SIG-M5 (cell line): ENCODE measurements around the gene KRTAP1-1.
"Not testable (repeated sequence)": the region's sequence is repeated elsewhere in the genome, so short reads cannot be mapped to it uniquely, and the experiment has no call there.

Experiments used
- DNase-seq: peaks from one replicate; lab custom pipeline; 2025; lab: John Stamatoyannopoulos, UW

The KRTAP1-1 gene

DNA sequence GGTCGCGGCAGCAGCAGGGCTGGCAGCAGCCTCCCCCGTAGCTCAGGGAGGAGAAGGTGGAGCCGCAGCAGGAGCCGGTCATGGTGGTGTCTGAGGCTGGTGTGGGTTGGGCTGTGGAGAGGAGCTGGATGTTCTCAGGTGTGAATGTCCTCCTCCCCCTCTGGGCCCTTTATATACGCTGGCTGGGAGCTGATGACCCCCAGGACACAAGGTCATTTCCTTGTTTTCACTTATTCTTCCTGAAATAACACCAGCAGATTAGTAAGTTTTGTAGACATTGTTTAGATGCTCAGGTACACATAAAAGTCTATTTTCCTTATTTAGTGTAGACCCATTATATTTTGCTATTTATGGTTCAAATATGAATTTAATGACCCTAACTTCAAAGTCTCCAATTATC, 13.9 kb upstream of the KRTAP1-1 start, which contains the start of gene KRTAP2-2:
Gene KRTAP2-2 (minus strand): TSS at position 101 of the 400 bp plus-strand sequence. CDS start 19 bp downstream, at position 82.
- not testable (repeated sequence) for DNase-seq

GRCh38 chr17:41054556-41054955, 13.3 kb upstream of the KRTAP1-1 start:
- DNase-seq, result not testable (repeated sequence)

DNA sequence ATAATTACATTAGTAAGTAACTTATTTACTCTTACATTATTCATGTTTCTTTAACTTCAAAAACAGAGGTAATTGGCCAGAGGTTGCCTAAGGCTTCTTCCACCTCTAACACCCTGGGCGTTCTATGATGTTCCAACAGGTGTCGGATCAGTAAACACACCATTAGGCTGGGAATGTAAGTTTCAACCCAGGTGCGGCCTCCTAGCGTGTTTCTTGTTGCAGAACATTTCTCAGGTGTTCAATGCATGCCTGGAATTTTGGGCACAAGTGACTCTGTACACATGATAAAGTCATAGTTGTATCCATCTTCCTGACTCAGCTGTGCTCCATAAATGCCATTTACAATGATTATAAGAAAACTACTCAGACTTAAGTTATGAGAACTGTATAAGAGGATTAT, 12.8 kb upstream of the KRTAP1-1 start:
- no peak for DNase-seq

DNA sequence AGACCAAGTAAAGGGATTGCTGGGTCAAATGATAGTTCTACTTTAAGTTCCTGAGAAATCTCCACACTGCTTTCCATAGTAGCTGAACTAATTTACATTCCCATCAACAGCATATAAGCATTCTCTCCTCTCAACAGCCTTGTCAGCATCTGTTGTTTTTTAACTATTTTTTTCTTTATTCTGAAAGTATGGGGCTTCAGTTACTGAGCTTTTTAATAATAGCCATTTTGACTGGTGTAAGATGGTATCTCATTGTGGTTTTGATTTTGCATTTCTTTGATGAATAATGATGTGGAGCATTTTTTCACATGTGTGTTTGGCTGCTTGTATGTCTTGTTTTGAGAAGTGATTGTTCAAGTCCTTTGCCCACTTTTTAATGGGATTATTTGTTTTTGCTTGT, 11.3 kb upstream of the KRTAP1-1 start:
- no peak for DNase-seq

DNA sequence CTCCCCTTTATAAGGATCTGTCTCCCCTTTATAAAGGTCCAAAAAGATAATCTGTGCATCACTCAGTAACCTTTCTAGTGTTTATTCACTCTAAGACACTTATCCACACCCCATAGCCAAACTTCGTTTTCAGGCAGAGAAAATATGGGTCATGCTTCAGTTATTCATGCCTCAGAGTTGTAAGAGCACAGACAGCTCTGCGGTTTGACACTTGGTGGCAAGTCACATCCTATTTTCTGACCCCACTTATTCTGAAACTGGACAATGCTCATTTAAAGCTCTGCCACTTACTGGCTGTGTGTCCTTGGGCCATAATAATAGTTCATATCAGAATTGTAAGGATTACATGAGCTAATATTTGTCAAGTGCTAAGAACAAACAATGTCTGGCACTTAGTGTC, 7.9 kb upstream of the KRTAP1-1 start:
- DNase-seq, result no peak

DNA sequence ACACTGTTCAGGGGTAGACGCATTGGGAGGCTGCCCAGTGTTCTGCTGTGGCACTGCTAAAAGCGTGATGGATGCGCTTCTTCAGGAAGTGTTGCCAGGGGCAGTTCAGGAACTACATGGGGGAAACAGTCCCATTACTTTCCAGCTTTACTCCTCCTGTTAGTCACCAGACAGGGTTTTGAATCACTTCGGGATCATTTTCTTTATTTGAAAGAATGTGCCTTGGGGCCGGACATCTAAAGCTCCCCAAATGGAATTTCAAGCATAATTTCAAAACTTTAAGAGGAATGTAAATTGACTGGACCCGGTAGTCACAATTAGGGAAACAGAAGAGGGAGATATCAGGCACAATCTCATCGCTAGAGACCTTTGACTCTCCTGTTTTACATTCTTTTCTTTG, 7.2 kb upstream of the KRTAP1-1 start:
- no peak for DNase-seq

DNA sequence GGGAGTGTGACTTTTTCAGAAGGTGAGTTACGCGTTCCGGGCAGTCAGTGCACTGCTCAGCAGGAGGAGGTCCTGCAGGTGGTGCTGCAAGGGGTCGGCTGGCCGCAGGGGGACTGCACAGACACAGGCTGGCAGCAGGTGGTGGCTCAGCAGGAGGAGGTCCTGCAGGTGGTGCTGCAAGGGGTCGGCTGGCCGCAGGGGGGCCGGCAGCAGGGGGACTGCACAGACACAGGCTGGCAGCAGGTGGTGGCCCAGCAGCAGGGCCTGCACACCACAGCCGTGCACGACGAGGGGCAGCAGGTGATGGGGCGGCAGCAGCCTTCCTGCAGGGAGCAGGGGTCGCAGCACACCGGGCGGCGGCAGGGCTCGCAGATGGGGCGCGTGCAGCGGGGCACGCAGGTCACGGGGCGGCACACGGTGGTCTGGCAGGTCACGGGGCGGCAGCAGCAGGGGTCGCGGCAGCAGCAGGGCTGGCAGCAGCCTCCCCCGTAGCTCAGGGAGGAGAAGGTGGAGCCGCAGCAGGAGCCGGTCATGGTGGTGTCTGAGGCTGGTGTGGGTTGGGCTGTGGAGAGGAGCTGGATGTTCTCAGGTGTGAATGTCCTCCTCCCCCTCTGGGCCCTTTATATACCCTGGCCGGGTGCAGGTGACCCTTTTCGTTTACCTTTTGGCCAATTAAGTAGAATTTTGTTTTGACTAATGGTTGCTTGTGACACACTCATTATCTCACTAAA, 5.7 kb upstream of the KRTAP1-1 start, which contains the start of gene KRTAP2-1:
Gene KRTAP2-1 (minus strand): TSS at position 582 of the 731 bp plus-strand sequence. CDS start 49 bp downstream, at position 533.
- not testable (repeated sequence) for DNase-seq

DNA sequence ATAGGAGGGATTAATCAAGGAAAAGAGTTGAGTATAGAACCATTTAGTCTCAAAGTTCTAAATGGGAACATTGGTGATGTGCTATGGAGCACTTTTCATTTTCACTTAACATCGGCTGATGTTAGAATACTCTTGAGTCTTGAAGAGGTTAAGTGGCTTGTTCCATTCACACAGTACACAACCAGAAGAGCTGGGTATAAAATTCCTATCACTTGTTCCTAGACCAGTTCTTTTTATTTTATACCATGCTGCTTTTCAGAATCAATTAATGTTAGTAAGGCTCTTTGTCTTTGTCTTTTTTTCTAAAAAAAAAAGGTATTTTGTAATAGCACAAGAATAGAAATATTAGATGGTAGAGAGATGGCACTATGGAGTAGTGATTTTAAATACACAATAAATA, 1.7 kb upstream of the KRTAP1-1 start:
- no peak for DNase-seq

DNA sequence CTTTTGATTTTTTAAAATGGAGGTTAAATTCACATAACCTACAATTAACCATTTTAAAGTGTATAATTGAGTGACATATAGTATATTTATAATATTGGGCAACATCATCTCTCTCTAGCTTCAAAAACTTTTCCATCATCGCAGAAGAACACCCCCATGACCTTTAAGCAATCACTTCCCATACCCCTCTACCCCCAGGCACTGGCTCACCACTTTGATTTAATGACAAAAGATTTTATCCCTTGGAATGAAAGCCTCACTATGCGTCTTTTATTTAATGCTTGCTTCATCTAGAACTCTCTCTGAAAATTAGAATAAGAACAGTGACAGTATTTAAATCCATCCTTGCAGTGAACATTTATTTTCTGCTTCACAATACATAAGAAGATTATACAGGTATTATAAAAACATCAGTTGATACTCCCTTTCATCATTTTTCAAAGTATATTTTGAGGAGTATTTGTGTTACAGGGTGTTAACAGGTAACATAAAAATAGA, 3.3 kb downstream of the KRTAP1-1 start:
- DNase-seq, result no peak

DNA sequence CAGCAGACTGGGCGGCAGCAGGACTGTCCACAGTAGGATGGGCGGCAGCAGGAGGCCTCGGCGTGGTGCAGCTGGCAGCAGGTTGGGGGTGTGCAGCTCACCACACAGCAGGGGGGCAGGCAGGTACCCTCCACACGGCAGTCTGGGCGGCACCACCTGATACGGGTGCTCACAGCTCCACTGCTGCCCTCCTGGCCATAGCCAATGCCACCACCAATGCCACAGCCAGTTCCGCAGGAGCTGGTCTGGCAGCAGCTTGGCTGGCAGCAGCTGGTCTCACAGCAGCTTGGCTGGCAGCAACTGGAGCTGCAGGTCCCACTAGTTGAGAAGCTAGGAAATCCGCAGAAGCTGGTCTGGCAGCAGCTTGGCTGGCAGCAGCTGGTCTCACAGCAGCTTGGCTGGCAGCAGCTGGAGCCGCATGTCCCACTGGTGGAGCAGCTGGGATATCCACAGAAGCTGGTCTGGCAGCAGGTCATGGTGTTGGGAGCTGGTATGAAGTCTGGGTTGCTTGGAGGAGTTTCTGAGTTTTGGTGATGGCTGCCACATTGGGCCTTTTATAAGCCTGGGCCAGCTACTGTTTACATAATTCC, 6.8 kb downstream of the KRTAP1-1 start, which contains the start of gene KRTAP1-3:
Gene KRTAP1-3 (minus strand): TSS at position 529 of the 590 bp plus-strand sequence. CDS start 53 bp downstream, at position 476.
- DNase-seq, result not testable (repeated sequence)

GRCh38 chr17:41029633-41030245, 11.5 kb downstream of the KRTAP1-1 start, which contains the start of gene KRTAP1-4:
TSS of gene KRTAP1-4 (minus strand) at chr17:41030195. CDS start at chr17:41030078, 117 bp downstream.
- no peak for DNase-seq

- DNase-seq, result no peak
Observed at GRCh38 chr17:41026715-41027471, 14.4 kb downstream of the KRTAP1-1 start, which contains the start of gene KRTAP1-5. TSS of gene KRTAP1-5 (minus strand) at chr17:41027208. CDS start at chr17:41027155, 53 bp downstream.

DNA sequence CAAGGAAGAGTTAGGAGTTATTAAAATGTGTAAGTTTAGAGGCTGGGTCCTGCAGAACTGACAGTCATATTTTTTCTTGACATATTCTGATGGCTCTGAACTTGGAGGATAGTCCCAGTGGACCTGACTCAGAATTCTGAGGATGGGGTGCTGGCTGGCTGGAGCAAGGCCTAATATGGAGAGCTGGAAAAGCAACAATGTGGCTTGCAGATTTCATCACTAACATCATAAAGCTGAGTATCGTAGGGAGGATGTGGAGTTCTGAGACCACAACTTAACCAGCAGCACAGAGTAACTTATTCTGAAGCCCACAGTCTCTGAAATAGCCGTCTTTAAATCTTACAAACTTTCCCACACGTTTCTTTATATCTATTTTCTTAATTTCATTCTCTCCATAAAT, 16.6 kb downstream of the KRTAP1-1 start:
- DNase-seq, result no peak

DNA sequence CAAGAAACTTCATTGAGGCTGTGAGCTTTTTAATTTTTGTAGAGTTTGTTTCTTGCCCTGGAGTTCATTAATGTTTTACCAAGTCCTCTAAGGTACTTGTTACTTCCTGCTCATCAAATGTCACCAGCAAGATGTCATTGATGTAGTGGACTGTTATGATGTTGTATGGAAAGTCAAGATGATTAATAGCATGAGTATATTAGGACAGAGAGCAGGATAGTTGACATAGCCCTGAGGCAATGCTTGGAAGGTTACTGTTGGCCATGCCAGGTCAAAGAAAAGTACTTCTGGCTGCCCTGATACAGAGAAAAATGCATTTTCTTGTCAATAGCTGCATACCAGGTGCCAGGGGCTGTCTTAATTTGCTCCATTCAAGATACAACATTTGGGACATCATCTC, 20.9 kb downstream of the KRTAP1-1 start:
- DNase-seq, result no peak

DNA sequence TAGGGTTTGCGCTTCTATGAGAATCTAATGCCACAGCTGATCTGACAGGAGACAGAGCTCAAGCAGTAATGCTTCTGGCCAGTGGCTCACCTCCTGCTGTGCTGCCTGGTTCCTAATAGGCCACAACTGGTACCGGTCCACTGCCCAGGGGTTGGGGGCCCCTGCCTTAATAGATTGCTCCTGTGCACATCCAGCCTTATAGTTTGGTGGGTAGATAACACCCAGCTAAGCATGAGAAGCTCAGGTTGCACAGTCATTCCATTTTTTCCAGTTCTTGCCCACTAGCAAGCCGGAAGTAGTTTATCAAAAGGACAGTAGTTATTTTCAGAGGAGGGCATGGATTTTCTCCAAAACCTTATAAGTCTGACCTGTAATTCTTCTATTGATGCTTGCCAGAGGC, 21.8 kb downstream of the KRTAP1-1 start:
- DNase-seq, result no peak

DNA sequence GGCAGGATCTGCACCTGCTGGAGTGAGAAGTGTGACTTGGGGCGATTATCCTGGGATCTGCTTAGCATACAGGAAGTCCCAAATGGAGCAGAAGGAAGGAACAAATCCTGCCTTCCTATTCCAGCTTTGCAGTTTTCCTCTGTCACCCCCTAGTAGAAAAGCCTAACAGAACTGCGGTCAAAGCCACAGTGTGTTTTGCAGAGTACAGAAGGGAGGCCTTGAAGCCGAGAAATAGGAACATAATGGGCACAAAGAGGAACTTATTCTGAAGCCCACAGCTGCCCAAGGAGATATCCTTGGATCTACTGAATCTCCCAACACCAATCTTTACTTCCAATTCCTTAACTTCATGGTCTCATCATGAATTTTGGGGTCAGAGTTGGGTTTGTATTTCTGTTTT, 22.7 kb downstream of the KRTAP1-1 start:
- DNase-seq, result no peak

GRCh38 chr17:41016578-41017215, 24.6 kb downstream of the KRTAP1-1 start:
- no peak for DNase-seq

- no peak for DNase-seq
Observed at GRCh38 chr17:41015454-41015853, 25.8 kb downstream of the KRTAP1-1 start.

DNA sequence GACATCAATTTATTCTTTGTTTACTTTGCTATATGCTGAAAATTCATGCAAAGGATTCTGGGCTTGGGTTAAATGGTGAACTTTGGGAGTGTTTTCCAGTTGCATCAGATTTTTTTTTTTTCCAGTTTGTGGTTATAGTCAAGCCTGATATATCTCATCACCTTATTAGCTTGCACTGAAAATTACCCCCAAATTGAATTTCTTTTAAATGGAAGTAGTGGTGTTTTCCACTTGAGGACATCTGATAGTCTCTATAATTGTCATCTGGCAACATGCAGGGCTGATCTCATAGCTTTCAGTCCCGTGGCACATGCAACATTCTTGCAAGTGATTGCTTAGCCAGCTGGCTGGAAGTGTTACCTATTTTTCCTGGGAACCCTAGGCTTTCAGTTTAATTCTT, 27.6 kb downstream of the KRTAP1-1 start:
- DNase-seq, result no peak

GRCh38 chr17:41013181-41013580, 28.1 kb downstream of the KRTAP1-1 start:
- DNase-seq, result no peak
